ENCODE measurements around the gene MINK1. TPM values are rescaled to one million over a fixed set of nuclear protein-coding genes. Genes with fewer than 3 reads are reported as not detected.

Gene MINK1
- total and polyA plus RNA-seq, 2 of the 13 experiments (the other 11 are each of a cell fraction or from before 2014, with no cell fraction given), result 17.2 to 63.9 TPM

DNA sequence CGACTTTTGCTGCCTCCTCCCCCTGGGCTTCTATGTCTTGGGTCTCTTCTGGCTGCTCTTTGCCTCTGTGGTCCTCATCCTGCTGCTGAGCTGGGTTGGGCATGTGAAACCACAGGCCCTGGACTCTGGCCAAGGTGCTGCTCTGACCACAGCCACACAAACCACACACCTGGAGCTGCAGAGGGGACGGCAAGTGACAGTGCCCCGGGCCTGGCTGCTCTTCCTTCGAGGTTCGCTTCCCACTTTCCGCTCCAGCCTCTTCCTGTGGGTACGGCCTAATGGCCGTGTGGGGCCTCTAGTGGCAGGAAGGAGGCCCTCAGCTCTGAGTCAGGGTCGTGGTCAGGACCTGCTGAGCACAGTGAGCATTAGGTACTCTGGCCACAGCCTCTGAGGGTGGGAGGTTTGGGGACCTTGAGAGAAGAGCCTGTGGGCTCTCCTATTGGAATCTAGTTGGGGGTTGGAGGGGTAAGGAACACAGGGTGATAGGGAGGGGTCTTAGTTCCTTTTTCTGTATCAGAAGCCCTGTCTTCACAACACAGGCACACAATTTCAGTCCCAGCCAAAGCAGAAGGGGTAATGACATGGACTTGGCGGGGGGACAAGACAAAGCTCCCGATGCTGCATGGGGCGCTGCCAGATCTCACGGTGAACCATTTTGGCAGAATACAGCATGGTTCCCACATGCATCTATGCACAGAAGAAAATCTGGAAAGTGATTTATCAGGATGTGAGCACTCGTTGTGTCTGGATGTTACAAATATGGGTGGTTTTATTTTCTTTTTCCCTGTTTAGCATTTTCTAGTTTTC lies 101.2 kb downstream of the MINK1 start (continued):
- TF ChIP-seq, protein P1, sequence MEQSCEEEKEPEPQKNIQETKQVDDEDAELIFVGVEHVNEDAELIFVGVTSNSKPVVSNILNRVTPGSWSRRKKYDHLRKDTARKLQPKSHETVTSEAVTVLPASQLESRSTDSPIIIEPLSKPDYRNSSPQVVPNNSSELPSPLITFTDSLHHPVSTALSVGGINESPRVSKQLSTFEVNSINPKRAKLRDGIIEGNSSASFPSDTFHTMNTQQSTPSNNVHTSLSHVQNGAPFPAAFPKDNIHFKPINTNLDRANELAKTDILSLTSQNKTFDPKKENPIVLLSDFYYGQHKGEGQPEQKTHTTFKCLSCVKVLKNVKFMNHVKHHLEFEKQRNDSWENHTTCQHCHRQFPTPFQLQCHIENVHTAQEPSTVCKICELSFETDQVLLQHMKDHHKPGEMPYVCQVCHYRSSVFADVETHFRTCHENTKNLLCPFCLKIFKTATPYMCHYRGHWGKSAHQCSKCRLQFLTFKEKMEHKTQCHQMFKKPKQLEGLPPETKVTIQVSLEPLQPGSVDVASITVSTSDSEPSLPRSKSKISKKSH (CRISPR knock-in tag; IDR thresholded peaks at IDR 0.05; ENCODE audit: borderline replicate concordance), result peak; percentile 76; the same call in 1 of the 2 replicates
- no peak for TF ChIP-seq KMT2B (CRISPR knock-in tag; IDR thresholded peaks at IDR 0.05)
- TF ChIP-seq ZNF605 (CRISPR knock-in tag; IDR thresholded peaks at IDR 0.05), result 0 out of 2 replicates have a peak, but pooled peaks have one; percentile 41
- no peak for TF ChIP-seq TCF7L2 (IDR thresholded peaks at IDR 0.05; ENCODE audit: low read depth, low read length)
- TF ChIP-seq ZNF891 (CRISPR knock-in tag; IDR thresholded peaks at IDR 0.05), result peak; percentile 75; the same call in 1 of the 2 replicates
- TF ChIP-seq RXRA (CRISPR knock-in tag; IDR thresholded peaks at IDR 0.05), result peak; percentile 55
- no peak for TF ChIP-seq SSRP1 (CRISPR knock-in tag; IDR thresholded peaks at IDR 0.05)
- TF ChIP-seq ZNF331 (CRISPR knock-in tag; IDR thresholded peaks at IDR 0.05), result 0 out of 2 replicates have a peak, but pooled peaks have one; percentile 38
- TF ChIP-seq ZNF746 (CRISPR knock-in tag; IDR thresholded peaks at IDR 0.05), result no peak
- peak; percentile 43 for TF ChIP-seq MIER2 (CRISPR knock-in tag; IDR thresholded peaks at IDR 0.05)
- no peak for TF ChIP-seq ZNF777 (CRISPR knock-in tag; IDR thresholded peaks at IDR 0.05)
- TF ChIP-seq NCOA2 (CRISPR knock-in tag; IDR thresholded peaks at IDR 0.05), result no peak
- no peak for TF ChIP-seq LCORL (IDR thresholded peaks at IDR 0.05)
- TF ChIP-seq LCORL (CRISPR knock-in tag; IDR thresholded peaks at IDR 0.05), result no peak
- TF ChIP-seq GABPA (IDR thresholded peaks at IDR 0.05; ENCODE audit: low read depth, low read length), result no peak
- peak; percentile 41; the same call in 1 of the 2 replicates for TF ChIP-seq GABPA (CRISPR knock-in tag; IDR thresholded peaks at IDR 0.05; ENCODE audit: low read depth)
- 0 out of 2 replicates have a peak, but pooled peaks have one; percentile 37 for TF ChIP-seq SP4 (CRISPR knock-in tag; IDR thresholded peaks at IDR 0.05)
- TF ChIP-seq, protein P2, sequence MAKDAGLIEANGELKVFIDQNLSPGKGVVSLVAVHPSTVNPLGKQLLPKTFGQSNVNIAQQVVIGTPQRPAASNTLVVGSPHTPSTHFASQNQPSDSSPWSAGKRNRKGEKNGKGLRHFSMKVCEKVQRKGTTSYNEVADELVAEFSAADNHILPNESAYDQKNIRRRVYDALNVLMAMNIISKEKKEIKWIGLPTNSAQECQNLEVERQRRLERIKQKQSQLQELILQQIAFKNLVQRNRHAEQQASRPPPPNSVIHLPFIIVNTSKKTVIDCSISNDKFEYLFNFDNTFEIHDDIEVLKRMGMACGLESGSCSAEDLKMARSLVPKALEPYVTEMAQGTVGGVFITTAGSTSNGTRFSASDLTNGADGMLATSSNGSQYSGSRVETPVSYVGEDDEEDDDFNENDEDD (CRISPR knock-in tag; IDR thresholded peaks at IDR 0.05; ENCODE audit: borderline replicate concordance), result peak; percentile 54; the same call in 1 of the 2 replicates
- TF ChIP-seq SALL1 (CRISPR knock-in tag; IDR thresholded peaks at IDR 0.05), result peak; percentile 51; the same call in 1 of the 2 replicates
- TF ChIP-seq ELF1 (CRISPR knock-in tag; IDR thresholded peaks at IDR 0.05), result peak; percentile 49; the same call in 1 of the 2 replicates
- TF ChIP-seq, protein P3, sequence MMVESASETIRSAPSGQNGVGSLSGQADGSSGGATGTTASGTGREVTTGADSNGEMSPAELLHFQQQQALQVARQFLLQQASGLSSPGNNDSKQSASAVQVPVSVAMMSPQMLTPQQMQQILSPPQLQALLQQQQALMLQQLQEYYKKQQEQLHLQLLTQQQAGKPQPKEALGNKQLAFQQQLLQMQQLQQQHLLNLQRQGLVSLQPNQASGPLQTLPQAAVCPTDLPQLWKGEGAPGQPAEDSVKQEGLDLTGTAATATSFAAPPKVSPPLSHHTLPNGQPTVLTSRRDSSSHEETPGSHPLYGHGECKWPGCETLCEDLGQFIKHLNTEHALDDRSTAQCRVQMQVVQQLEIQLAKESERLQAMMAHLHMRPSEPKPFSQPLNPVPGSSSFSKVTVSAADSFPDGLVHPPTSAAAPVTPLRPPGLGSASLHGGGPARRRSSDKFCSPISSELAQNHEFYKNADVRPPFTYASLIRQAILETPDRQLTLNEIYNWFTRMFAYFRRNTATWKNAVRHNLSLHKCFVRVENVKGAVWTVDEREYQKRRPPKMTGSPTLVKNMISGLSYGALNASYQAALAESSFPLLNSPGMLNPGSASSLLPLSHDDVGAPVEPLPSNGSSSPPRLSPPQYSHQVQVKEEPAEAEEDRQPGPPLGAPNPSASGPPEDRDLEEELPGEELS (CRISPR knock-in tag; IDR thresholded peaks at IDR 0.05), result 0 out of 2 replicates have a peak, but pooled peaks have one; percentile 15
- TF ChIP-seq SP140L (CRISPR knock-in tag; IDR thresholded peaks at IDR 0.05; ENCODE audit: borderline replicate concordance), result no peak
- TF ChIP-seq, protein P4, sequence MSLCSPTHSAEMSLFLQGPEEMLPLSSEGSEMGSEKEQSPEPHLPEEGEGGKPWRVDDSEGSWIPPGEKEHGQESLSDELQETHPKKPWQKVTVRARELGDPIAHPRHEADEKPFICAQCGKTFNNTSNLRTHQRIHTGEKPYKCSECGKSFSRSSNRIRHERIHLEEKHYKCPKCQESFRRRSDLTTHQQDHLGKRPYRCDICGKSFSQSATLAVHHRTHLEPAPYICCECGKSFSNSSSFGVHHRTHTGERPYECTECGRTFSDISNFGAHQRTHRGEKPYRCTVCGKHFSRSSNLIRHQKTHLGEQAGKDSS (CRISPR knock-in tag; IDR thresholded peaks at IDR 0.05; ENCODE audit: borderline replicate concordance, low read depth), result peak; percentile 33; the same call in 1 of the 2 replicates
- no peak for TF ChIP-seq ZNF460 (CRISPR knock-in tag; IDR thresholded peaks at IDR 0.05; ENCODE audit: borderline replicate concordance)
- TF ChIP-seq HOXA3 (CRISPR knock-in tag; IDR thresholded peaks at IDR 0.05), result peak; percentile 49; the same call in 1 of the 2 replicates
- peak; percentile 71 for TF ChIP-seq STAG1 (CRISPR knock-in tag; IDR thresholded peaks at IDR 0.05)
- no peak for TF ChIP-seq ZBTB21 (CRISPR knock-in tag; IDR thresholded peaks at IDR 0.05)
